K562 (cell line): ENCODE measurements around the gene MAST4. TPM values are rescaled to one million over a fixed set of nuclear protein-coding genes. Genes with fewer than 3 reads are reported as not detected.

Experiments used
- ATAC-seq: fragments of 200-7000 bp; cut with Tn5 transposase; 3 replicates; pipeline ENCODE4 v1.9.1; 2020; ENCODE audit warnings: moderate library complexity
- BruUV-seq: library from RNA; stranded (reverse); fragments of 400-500 nt; replicated peaks from 2 replicates; lab custom pipeline; 2021; lab: Mats Ljungman, UMichigan
- CTCF ChIA-PET: fragments of 300-600 bp; formaldehyde crosslinking; extraction: SDS; loops from one replicate; lab custom pipeline; 2021; ENCODE audit warnings: low intra/inter-chr PET ratio; lab: Yijun Ruan, JAX
- POLR2A ChIA-PET: fragments of 300-600, 350-650 bp; sonication (Branson Sonifier 250); formaldehyde crosslinking; extraction: SDS; loops from one replicate; lab custom pipeline; 2021; ENCODE audit warnings: antibody characterized with exemption, inconsistent platforms; lab: Yijun Ruan, JAX
- DNase-seq, 4 experiments: peaks; one replicate each; pipeline versions ENCODE4 v3.0.0 to v3.0.0-alpha.2; 2011 to 2018; ENCODE audit warnings: low spot score in 3 of 4, mixed read lengths in 3 of 4; ENCODE audit errors: extremely low read depth in 1 of 4
- FAIRE-seq: peaks from 2 replicates; lab custom pipeline; 2011; peaks lifted over from hg19 to GRCh38; lab: Jason Lieb, UNC
- H2AFZ ChIP-seq: 2 replicates; pipeline ENCODE4 v1.6.0; 2011; ENCODE audit warnings: low read depth, low read length, control low read depth, inconsistent platforms
- H3K27ac ChIP-seq: fragments of 200-600 bp; 3 replicates; pipeline ENCODE4 v1.8.0; 2011; ENCODE audit warnings: low read depth, mild to moderate bottlenecking, control low read depth, inconsistent platforms, low read length, moderate library complexity, mixed read lengths; ENCODE audit errors: extremely low read depth
- H3K27me3 ChIP-seq, 2 experiments: fragments of 300-600 bp in 1 of 2; 2 replicates in 1 of 2; 3 replicates in 1 of 2; pipeline versions ENCODE4 v1.6.0 to v1.8.0; 2011; ENCODE audit warnings: inconsistent platforms in 2 of 2, low read length in 2 of 2, mild to moderate bottlenecking in 1 of 2, mixed read lengths in 1 of 2, moderate library complexity in 1 of 2; ENCODE audit not compliant: control insufficient read depth in 2 of 2, insufficient read depth in 2 of 2
- H3K36me3 ChIP-seq: fragments of 300-600 bp; 3 replicates; pipeline ENCODE4 v1.8.0; 2011; ENCODE audit warnings: mild to moderate bottlenecking, low read length, inconsistent platforms; ENCODE audit not compliant: control insufficient read depth, insufficient read depth
- H3K4me1 ChIP-seq, 2 experiments: fragments of 200-600 bp in 1 of 2; replicated peaks in 1 of 2; 2 replicates in 1 of 2; 3 replicates in 1 of 2; pipeline versions ENCODE4 v1.5.1 to v1.8.0; 2011; ENCODE audit warnings: inconsistent platforms in 2 of 2, low read length in 2 of 2, mild to moderate bottlenecking in 1 of 2, mixed read lengths in 1 of 2, moderate library complexity in 1 of 2; ENCODE audit not compliant: control insufficient read depth in 2 of 2, insufficient read depth in 2 of 2
- H3K4me2 ChIP-seq: 2 replicates; pipeline ENCODE4 v1.6.1; 2011; ENCODE audit warnings: low read length, control low read depth, inconsistent platforms, mixed read lengths; ENCODE audit not compliant: insufficient read depth
- H3K4me3 ChIP-seq: fragments of 200-600 bp; sonication (generic), shearing (Covaris generic); 2 replicates; pipeline ENCODE4 v1.5.1; 2016; ENCODE audit warnings: control low read depth, inconsistent platforms
- H3K79me2 ChIP-seq: fragments of 200-600 bp; 3 replicates; pipeline ENCODE4 v1.8.0; 2011; ENCODE audit warnings: low read length, inconsistent platforms; ENCODE audit not compliant: control insufficient read depth, insufficient read depth
- H3K9ac ChIP-seq, 2 experiments: 2 replicates each; pipeline versions ENCODE4 v1.6.0 to v1.6.1; 2011; ENCODE audit warnings: low read depth in 2 of 2, low read length in 2 of 2, control low read depth in 1 of 2, inconsistent platforms in 1 of 2, mild to moderate bottlenecking in 1 of 2, mixed read lengths in 1 of 2; ENCODE audit not compliant: insufficient read depth in 1 of 2
- H3K9me1 ChIP-seq: one replicate; pipeline ENCODE4 v1.6.0; 2011; ENCODE audit warnings: inconsistent platforms, mild to moderate bottlenecking, low read length, moderate library complexity; ENCODE audit not compliant: control insufficient read depth, insufficient read depth
- H3K9me3 ChIP-seq: replicated peaks from 2 replicates; pipeline ENCODE4 v1.5.1; 2011; ENCODE audit warnings: low read depth, low read length, inconsistent platforms; ENCODE audit not compliant: control insufficient read depth, insufficient read depth
- H4K20me1 ChIP-seq: replicated peaks from 2 replicates; pipeline ENCODE4 v1.6.1; 2011; ENCODE audit warnings: low read length, inconsistent platforms, mixed read lengths; ENCODE audit not compliant: control insufficient read depth, insufficient read depth
- CBX5 ChIP-seq: IDR thresholded peaks from 2 replicates; pipeline ENCODE4 v1.6.1; 2014; ENCODE audit warnings: low read depth, borderline replicate concordance
- SAP30 ChIP-seq: fragments of 200-600 bp; sonication (generic); IDR thresholded peaks from 2 replicates; pipeline ENCODE4 v1.6.1; 2012; ENCODE audit warnings: borderline replicate concordance, low read depth, mild to moderate bottlenecking, moderate library complexity, low read length, control low read depth, inconsistent platforms; ENCODE audit not compliant: insufficient read depth, poor library complexity, severe bottlenecking
- SMARCA5 ChIP-seq: fragments of 450-650 bp; IDR thresholded peaks from 2 replicates; pipeline ENCODE4 v1.6.1; 2016
- WHSC1 ChIP-seq: IDR thresholded peaks from one replicate; pipeline ENCODE4 v1.6.1; 2012; ENCODE audit warnings: low read length, control low read depth, inconsistent platforms
- ZZZ3 ChIP-seq: fragments of 450-650 bp; IDR thresholded peaks from 2 replicates; pipeline ENCODE4 v1.6.1; 2016; ENCODE audit warnings: antibody characterized with exemption, mild to moderate bottlenecking, moderate library complexity
- WGBS: fragments of 100-300 bp; shearing (Covaris generic); methylation state at CpG from one replicate; pipeline ENCODE4 v1.1.6; 2016; ENCODE audit warnings: low coverage, mixed read lengths; ENCODE audit not compliant: insufficient coverage; ENCODE audit errors: missing lambda C conversion rate; 5-methylcytosine and 5-hydroxymethylcytosine counted together
- in situ Hi-C: fragments of 300-500 bp; cut with MboI; formaldehyde crosslinking; loops from 4 replicates; pipeline ENCODE4 v1.15.0; 2018; ENCODE audit warnings: inconsistent platforms, mixed read lengths
- intact Hi-C: fragments of 100-400 bp; cut with micrococcal nuclease; formaldehyde crosslinking; loops from 2 replicates; pipeline ENCODE4 v1.14.2; 2022
- polyA plus RNA-seq, 8 experiments: library from polyadenylated mRNA; depleted of rRNA in 4 of 8; stranded (reverse) in 5 of 8; unstranded in 3 of 8; fragments of >200 nt; fragmentation: Nextera tagmentation in 2 of 8; fragmentation: Illumina TruSeq in 1 of 8; extraction: Ambion mirVana in 2 of 8; extraction: Trizol in 1 of 8; gene quantifications; 2 replicates each; pipeline versions ENCODE4 v1.2.1 to v1.2.3, GENCODE V29; 2011 to 2014; ENCODE audit warnings: inconsistent platforms in 1 of 8, missing spikeins in 1 of 8
- total RNA-seq, 7 experiments: library from RNA; depleted of rRNA in 6 of 7; stranded (reverse); fragments of >200 nt in 6 of 7; fragmentation: Illumina TruSeq in 2 of 7; extraction: Trizol in 2 of 7; gene quantifications; 2 replicates each; pipeline versions ENCODE4 v1.2.1 to v1.2.3, GENCODE V29; 2011 to 2021; ENCODE audit warnings: low replicate concordance in 1 of 7
- TF ChIP-seq, protein P1 (sequence below): sonication (generic); IDR thresholded peaks from 2 replicates; pipeline ENCODE4 v1.6.1; 2016
- TF ChIP-seq, protein P2 (sequence below), 2 experiments: fragments of 450-650 bp in 1 of 2; sonication (generic) in 1 of 2; formaldehyde crosslinking; conservative IDR thresholded peaks; 2 replicates each; pipeline versions ENCODE4 v1.4.0 to v1.8.1; 2020 to 2022; ENCODE audit warnings: mild to moderate bottlenecking in 1 of 2, missing genetic modification reagents in 1 of 2
- TF ChIP-seq, protein P3 (sequence below): fragments of 250-450 bp; sonication (Bioruptor Pico); IDR thresholded peaks from 2 replicates; pipeline ENCODE4 v1.5.1; 2021; ENCODE audit warnings: mild to moderate bottlenecking
- TF ChIP-seq, protein P4 (sequence below): fragments of 250-450 bp; sonication (Bioruptor Pico); IDR thresholded peaks from 2 replicates; pipeline ENCODE4 v1.4.0; 2020; ENCODE audit warnings: borderline replicate concordance

MAST4 gene
- total and polyA plus RNA-seq, 9 of the 15 experiments (the other 6 are each of a cell fraction or from before 2014, with no cell fraction given), result 0.88 to 10.1 (median 5.2) TPM

DNA sequence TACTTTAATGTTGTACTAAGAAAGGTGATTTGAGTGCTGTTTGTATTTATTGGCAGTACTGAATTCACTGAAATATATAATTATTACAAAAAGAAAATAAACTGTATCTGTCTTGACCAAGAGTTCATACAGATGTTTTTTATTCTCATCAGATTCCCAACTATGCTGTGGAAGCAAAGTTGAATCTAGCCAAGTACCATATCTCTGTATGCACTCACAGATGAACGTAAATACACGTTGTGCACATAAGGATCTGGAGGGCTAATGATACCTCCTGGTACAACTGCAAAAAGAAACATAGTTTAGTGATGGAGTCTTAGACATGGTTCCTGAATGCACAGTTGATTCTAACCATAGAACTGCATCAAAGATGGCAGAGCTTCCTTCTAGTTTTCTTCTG, 431.0 kb downstream of the MAST4 start:
- H3K36me3 ChIP-seq, result no peaks in the 10 kb centered on the region
- WGBS, result 38% methylated on average over 2 of the region's 2 CpGs
- no peak overlapping the region for H2AFZ ChIP-seq
- H3K79me2 ChIP-seq, result 0 out of 3 replicates have a peak, but pooled peaks cover 2% of the 10 kb centered on the region
- no TSS peak for BruUV-seq
- ChIA-PET CTCF (no interaction called here), POLR2A (interaction anchor here (0.8 kb wide), 1 partner anchor 23 kb away, joined by 3 read pairs; no protein-coding TSS in a partner anchor)
- intact Hi-C loops (no loop called here), in situ Hi-C loops (loop anchor here (5.0 kb wide), 1 partner anchor 50 kb away; no protein-coding TSS in a partner anchor)
- H3K4me1 ChIP-seq, result peaks cover 0 to 6% of the 10 kb centered on the region in 2 experiments; a peak in 2 of 5 replicates
- H3K27ac ChIP-seq, result no peak overlapping the region
- no peaks in the 10 kb centered on the region for H3K9me1 ChIP-seq
- no peaks in the 10 kb centered on the region for H3K9me3 ChIP-seq
- H3K4me3 ChIP-seq, result no peak overlapping the region
- TF ChIP-seq, protein P1, sequence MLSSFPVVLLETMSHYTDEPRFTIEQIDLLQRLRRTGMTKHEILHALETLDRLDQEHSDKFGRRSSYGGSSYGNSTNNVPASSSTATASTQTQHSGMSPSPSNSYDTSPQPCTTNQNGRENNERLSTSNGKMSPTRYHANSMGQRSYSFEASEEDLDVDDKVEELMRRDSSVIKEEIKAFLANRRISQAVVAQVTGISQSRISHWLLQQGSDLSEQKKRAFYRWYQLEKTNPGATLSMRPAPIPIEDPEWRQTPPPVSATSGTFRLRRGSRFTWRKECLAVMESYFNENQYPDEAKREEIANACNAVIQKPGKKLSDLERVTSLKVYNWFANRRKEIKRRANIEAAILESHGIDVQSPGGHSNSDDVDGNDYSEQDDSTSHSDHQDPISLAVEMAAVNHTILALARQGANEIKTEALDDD, result no peak
- TF ChIP-seq SAP30, result no peak
- TF ChIP-seq ZZZ3, result no peak
- TF ChIP-seq, protein P2, sequence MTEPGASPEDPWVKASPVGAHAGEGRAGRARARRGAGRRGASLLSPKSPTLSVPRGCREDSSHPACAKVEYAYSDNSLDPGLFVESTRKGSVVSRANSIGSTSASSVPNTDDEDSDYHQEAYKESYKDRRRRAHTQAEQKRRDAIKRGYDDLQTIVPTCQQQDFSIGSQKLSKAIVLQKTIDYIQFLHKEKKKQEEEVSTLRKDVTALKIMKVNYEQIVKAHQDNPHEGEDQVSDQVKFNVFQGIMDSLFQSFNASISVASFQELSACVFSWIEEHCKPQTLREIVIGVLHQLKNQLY (CRISPR knock-in tag; conservative IDR thresholded peaks at IDR 0.05), result no peak
- no peak for TF ChIP-seq SMARCA5
- no peak for TF ChIP-seq CBX5
- TF ChIP-seq WHSC1, result no peak
- TF ChIP-seq, protein P3, sequence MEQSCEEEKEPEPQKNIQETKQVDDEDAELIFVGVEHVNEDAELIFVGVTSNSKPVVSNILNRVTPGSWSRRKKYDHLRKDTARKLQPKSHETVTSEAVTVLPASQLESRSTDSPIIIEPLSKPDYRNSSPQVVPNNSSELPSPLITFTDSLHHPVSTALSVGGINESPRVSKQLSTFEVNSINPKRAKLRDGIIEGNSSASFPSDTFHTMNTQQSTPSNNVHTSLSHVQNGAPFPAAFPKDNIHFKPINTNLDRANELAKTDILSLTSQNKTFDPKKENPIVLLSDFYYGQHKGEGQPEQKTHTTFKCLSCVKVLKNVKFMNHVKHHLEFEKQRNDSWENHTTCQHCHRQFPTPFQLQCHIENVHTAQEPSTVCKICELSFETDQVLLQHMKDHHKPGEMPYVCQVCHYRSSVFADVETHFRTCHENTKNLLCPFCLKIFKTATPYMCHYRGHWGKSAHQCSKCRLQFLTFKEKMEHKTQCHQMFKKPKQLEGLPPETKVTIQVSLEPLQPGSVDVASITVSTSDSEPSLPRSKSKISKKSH (CRISPR knock-in tag), result no peak
- TF ChIP-seq, protein P4, sequence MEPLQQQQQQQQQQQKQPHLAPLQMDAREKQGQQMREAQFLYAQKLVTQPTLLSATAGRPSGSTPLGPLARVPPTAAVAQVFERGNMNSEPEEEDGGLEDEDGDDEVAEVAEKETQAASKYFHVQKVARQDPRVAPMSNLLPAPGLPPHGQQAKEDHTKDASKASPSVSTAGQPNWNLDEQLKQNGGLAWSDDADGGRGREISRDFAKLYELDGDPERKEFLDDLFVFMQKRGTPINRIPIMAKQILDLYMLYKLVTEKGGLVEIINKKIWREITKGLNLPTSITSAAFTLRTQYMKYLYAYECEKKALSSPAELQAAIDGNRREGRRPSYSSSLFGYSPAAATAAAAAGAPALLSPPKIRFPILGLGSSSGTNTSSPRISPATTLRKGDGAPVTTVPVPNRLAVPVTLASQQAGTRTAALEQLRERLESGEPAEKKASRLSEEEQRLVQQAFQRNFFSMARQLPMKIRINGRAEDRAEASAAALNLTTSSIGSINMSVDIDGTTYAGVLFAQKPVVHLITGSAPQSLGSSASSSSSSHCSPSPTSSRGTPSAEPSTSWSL (CRISPR knock-in tag), result no peak
- ATAC-seq (no peak), FAIRE-seq (no peak), DNase-seq (no peak)
- no peak overlapping the region for H3K4me2 ChIP-seq
- no peak overlapping the region for H3K9ac ChIP-seq
- H4K20me1 ChIP-seq, result no peaks in the 10 kb centered on the region
- H3K27me3 ChIP-seq, result no peaks in the 10 kb centered on the region
